Panc1 (cell line): Measurements from ENCODE around the gene CWF19L2.

Experiments
- CTCF ChIP-seq: fragments of 450-650 bp; IDR thresholded peaks from 2 replicates; pipeline ENCODE4 v1.5.1; 2017; ENCODE audit warnings: mild to moderate bottlenecking
- POLR2AphosphoS5 ChIP-seq: IDR thresholded peaks from 2 replicates; pipeline ENCODE4 v1.6.1; 2012; ENCODE audit warnings: mild to moderate bottlenecking, low read depth, low read length, moderate library complexity
- SIN3A ChIP-seq: IDR thresholded peaks from 2 replicates; pipeline ENCODE4 v1.6.1; 2012; ENCODE audit warnings: low read depth, mild to moderate bottlenecking, low read length, moderate library complexity, borderline replicate concordance; ENCODE audit not compliant: insufficient read depth
- TCF7L2 ChIP-seq: IDR thresholded peaks from 2 replicates; pipeline ENCODE4 v1.6.1; 2011; ENCODE audit warnings: mild to moderate bottlenecking, low read depth, low read length, inconsistent platforms

DNA sequence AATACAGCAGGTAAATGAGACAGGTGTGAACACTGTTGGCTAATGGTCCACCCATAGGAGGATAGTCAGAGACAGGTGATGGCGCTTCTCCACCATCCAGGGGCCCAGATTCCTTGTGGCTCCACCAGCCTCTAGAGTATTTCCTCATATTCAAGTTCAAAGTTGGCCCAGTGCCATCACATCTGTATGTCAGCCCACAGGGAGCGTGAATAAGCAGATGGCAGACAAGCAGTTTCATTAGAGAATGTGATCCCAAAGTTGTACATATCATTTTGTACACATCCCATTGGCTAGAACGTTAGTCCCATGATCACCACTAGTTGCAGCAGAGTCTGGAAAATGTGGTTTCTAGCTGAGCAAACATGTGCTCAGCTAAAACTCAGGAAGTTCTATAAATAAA, 11.0 kb upstream of the CWF19L2 start:
- TF ChIP-seq CTCF (no peak), SIN3A (no peak), POLR2AphosphoS5 (no peak), TCF7L2 (no peak)
